GM23338 (cell line): ENCODE measurements around the gene KAZN. TPM values are rescaled to one million over a fixed set of nuclear protein-coding genes. Genes with fewer than 3 reads are reported as not detected.

Experiments used
- ATAC-seq: fragments of 200-7000 bp; cut with Tn5 transposase; 3 replicates; pipeline ENCODE4 v1.9.1; 2020
- DNase-seq: peaks from one replicate; pipeline ENCODE4 v3.0.0-alpha.2; 2015; ENCODE audit warnings: low spot score
- H2AFZ ChIP-seq: fragments of 200-600 bp; sonication (generic); 2 replicates; pipeline ENCODE4 v1.8.0; 2016; ENCODE audit warnings: antibody characterized with exemption, mild to moderate bottlenecking, moderate library complexity
- H3F3A ChIP-seq: fragments of 200-600 bp; sonication (generic); replicated peaks from 2 replicates; pipeline ENCODE4 v1.8.0; 2017; ENCODE audit warnings: antibody characterized with exemption, mixed run types, low read depth
- H3K27ac ChIP-seq: fragments of 200-600 bp; sonication (generic); 2 replicates; pipeline ENCODE4 v1.6.1; 2016; ENCODE audit warnings: low read depth
- H3K27me3 ChIP-seq: fragments of 200-600 bp; sonication (generic); 2 replicates; pipeline ENCODE4 v1.8.0; 2016; ENCODE audit warnings: mild to moderate bottlenecking, mixed run types, moderate library complexity; ENCODE audit not compliant: insufficient read depth
- H3K36me3 ChIP-seq: fragments of 200-600 bp; sonication (generic); 2 replicates; pipeline ENCODE4 v1.8.0; 2016; ENCODE audit warnings: mild to moderate bottlenecking; ENCODE audit not compliant: insufficient read depth
- H3K4me1 ChIP-seq: fragments of 200-600 bp; sonication (generic); 2 replicates; pipeline ENCODE4 v1.8.0; 2016; ENCODE audit warnings: mild to moderate bottlenecking, moderate library complexity; ENCODE audit not compliant: insufficient read depth
- H3K4me2 ChIP-seq: fragments of 200-600 bp; sonication (generic); 2 replicates; pipeline ENCODE4 v1.7.1; 2017; ENCODE audit warnings: mixed run types
- H3K4me3 ChIP-seq: fragments of 200-600 bp; sonication (generic); 2 replicates; pipeline ENCODE4 v1.6.1; 2016; ENCODE audit warnings: mixed run types
- H3K79me2 ChIP-seq: fragments of 200-600 bp; sonication (generic); replicated peaks from 2 replicates; pipeline ENCODE4 v1.8.0; 2017; ENCODE audit warnings: mild to moderate bottlenecking; ENCODE audit not compliant: insufficient read depth
- H3K9me2 ChIP-seq: fragments of 200-600 bp; sonication (generic); 2 replicates; pipeline ENCODE4 v1.8.0; 2017; ENCODE audit not compliant: insufficient read depth
- H4K20me1 ChIP-seq: fragments of 200-600 bp; sonication (generic); replicated peaks from 2 replicates; pipeline ENCODE4 v1.8.0; 2017; ENCODE audit warnings: mild to moderate bottlenecking; ENCODE audit not compliant: insufficient read depth
- H3K27ac Mint-ChIP-seq: 2 replicates; pipeline ENCODE4 v1.8.0; 2020; ENCODE audit warnings: inconsistent platforms, mild to moderate bottlenecking, moderate library complexity, mixed read lengths
- H3K27me3 Mint-ChIP-seq: 3 replicates; pipeline ENCODE4 v1.8.0; 2022; ENCODE audit warnings: low read depth, mild to moderate bottlenecking, moderate library complexity, mixed read lengths, inconsistent platforms; ENCODE audit not compliant: insufficient read depth, poor library complexity
- H3K36me3 Mint-ChIP-seq: 3 replicates; pipeline ENCODE4 v1.8.0; 2021; ENCODE audit warnings: low read depth, mild to moderate bottlenecking, inconsistent platforms, moderate library complexity, mixed read lengths
- H3K4me1 Mint-ChIP-seq: 3 replicates; pipeline ENCODE4 v1.8.0; 2020; ENCODE audit warnings: mild to moderate bottlenecking, inconsistent platforms, mixed read lengths
- H3K4me3 Mint-ChIP-seq: 3 replicates; pipeline ENCODE4 v1.8.0; 2021; ENCODE audit warnings: moderate library complexity, mild to moderate bottlenecking, inconsistent platforms, mixed read lengths
- H3K9me3 Mint-ChIP-seq: 3 replicates; pipeline ENCODE4 v1.8.0; 2020; ENCODE audit warnings: moderate library complexity, mild to moderate bottlenecking, inconsistent platforms, mixed read lengths
- EZH2 ChIP-seq: fragments of 200-600 bp; sonication (generic); IDR thresholded peaks from one replicate; pipeline ENCODE4 v1.8.0; 2017; ENCODE audit warnings: antibody characterized with exemption, mild to moderate bottlenecking, low read depth; ENCODE audit not compliant: unreplicated experiment
- EZH2phosphoT487 ChIP-seq: fragments of 200-600 bp; sonication (generic); IDR thresholded peaks from one replicate; pipeline ENCODE4 v1.8.1; 2018; ENCODE audit warnings: antibody characterized with exemption; ENCODE audit not compliant: unreplicated experiment
- JUNB ChIP-seq: IDR thresholded peaks from one replicate; pipeline ENCODE4 v1.6.1; 2016; ENCODE audit warnings: antibody characterized with exemption; ENCODE audit not compliant: unreplicated experiment
- POLR2AphosphoS5 ChIP-seq: IDR thresholded peaks from 2 replicates; pipeline ENCODE4 v1.6.1; 2016; ENCODE audit warnings: antibody characterized with exemption, low read depth
- REST ChIP-seq: IDR thresholded peaks from one replicate; pipeline ENCODE4 v1.6.1; 2018; ENCODE audit warnings: antibody characterized with exemption; ENCODE audit not compliant: unreplicated experiment
- ZNF114 ChIP-seq: fragments of 250-450 bp; sonication (Bioruptor Pico); IDR thresholded peaks from 2 replicates; pipeline ENCODE4 v1.5.0; 2020; ENCODE audit warnings: mild to moderate bottlenecking, moderate library complexity
- polyA plus RNA-seq: library from polyadenylated mRNA; unstranded; fragments of >200 nt; fragmentation: Nextera tagmentation; extraction: Ambion mirVana; gene quantifications from 2 replicates; pipeline ENCODE4 v1.2.1, GENCODE V29; 2016
- total RNA-seq: library from RNA; depleted of rRNA; stranded (reverse); fragments of >200 nt; shearing (Covaris generic); gene quantifications from 2 replicates; pipeline ENCODE4 v1.2.3, GENCODE V29; 2014
- TF ChIP-seq, protein P1 (sequence below), 2 experiments: fragments of 200-600 bp in 1 of 2; sonication (generic) in 1 of 2; conservative IDR thresholded peaks; 2 replicates each; pipeline versions ENCODE4 v1.5.1 to v1.6.1; 2016 to 2017; ENCODE audit warnings: antibody characterized with exemption in 2 of 2, low read depth in 2 of 2, mild to moderate bottlenecking in 2 of 2, moderate library complexity in 1 of 2

The KAZN gene
- total and polyA plus RNA-seq, 2 experiments from 2014 or later = 9.9 to 15.0 TPM

DNA sequence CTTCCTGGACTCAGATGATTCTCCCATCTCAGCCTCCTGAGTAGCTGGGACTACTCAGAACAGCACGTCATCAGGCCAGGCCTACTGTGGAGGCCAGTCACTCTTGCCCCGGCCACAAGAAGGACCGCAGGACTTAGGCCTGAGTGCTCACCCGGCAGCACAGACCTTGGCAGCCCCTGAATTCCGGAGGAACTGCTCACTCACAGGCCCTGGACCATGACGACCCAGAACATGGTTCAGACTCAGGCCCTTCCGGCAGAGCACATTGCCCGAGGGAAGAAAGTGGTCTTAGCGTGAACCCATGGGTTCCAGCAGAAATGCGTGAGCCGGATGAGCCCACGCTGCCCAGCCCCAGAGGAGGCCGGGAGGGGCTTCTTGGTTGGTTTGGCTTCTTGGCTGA lies 377.8 kb downstream of the KAZN start:
- no peaks in the 10 kb centered on the region for H3K4me1 ChIP-seq
- H3K4me1 Mint-ChIP-seq = peaks cover 6% of the 10 kb centered on the region
- H3K27ac Mint-ChIP-seq = no peak overlapping the region
- no peaks in the 10 kb centered on the region for H4K20me1 ChIP-seq
- H3F3A ChIP-seq = no peaks in the 10 kb centered on the region
- DNase-seq (no peak), ATAC-seq (no peak)
- peaks cover 10% of the 10 kb centered on the region; the same call in 2 of the 3 replicates for H3K9me3 Mint-ChIP-seq
- no peaks in the 10 kb centered on the region for H3K36me3 ChIP-seq
- H3K27ac ChIP-seq = no peak overlapping the region
- no peak overlapping the region for H3K4me3 Mint-ChIP-seq
- no peak overlapping the region for H3K4me3 ChIP-seq
- H3K27me3 ChIP-seq = no peaks in the 10 kb centered on the region
- no peak overlapping the region for H2AFZ ChIP-seq
- H3K4me2 ChIP-seq = no peak overlapping the region
- no peaks in the 10 kb centered on the region for H3K27me3 Mint-ChIP-seq
- TF ChIP-seq EZH2phosphoT487 (no peak), JUNB (no peak), EZH2 (no peak), REST (no peak), POLR2AphosphoS5 (no peak)
- TF ChIP-seq, protein P1, sequence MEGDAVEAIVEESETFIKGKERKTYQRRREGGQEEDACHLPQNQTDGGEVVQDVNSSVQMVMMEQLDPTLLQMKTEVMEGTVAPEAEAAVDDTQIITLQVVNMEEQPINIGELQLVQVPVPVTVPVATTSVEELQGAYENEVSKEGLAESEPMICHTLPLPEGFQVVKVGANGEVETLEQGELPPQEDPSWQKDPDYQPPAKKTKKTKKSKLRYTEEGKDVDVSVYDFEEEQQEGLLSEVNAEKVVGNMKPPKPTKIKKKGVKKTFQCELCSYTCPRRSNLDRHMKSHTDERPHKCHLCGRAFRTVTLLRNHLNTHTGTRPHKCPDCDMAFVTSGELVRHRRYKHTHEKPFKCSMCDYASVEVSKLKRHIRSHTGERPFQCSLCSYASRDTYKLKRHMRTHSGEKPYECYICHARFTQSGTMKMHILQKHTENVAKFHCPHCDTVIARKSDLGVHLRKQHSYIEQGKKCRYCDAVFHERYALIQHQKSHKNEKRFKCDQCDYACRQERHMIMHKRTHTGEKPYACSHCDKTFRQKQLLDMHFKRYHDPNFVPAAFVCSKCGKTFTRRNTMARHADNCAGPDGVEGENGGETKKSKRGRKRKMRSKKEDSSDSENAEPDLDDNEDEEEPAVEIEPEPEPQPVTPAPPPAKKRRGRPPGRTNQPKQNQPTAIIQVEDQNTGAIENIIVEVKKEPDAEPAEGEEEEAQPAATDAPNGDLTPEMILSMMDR (conservative IDR thresholded peaks at IDR 0.05; ENCODE audit: low read depth in 2 of 2) = no peak
- no peaks in the 10 kb centered on the region for H3K9me2 ChIP-seq
- H3K36me3 Mint-ChIP-seq = peaks cover 4% of the 10 kb centered on the region; the same call in 1 of the 3 replicates
- H3K79me2 ChIP-seq = no peaks in the 10 kb centered on the region

DNA sequence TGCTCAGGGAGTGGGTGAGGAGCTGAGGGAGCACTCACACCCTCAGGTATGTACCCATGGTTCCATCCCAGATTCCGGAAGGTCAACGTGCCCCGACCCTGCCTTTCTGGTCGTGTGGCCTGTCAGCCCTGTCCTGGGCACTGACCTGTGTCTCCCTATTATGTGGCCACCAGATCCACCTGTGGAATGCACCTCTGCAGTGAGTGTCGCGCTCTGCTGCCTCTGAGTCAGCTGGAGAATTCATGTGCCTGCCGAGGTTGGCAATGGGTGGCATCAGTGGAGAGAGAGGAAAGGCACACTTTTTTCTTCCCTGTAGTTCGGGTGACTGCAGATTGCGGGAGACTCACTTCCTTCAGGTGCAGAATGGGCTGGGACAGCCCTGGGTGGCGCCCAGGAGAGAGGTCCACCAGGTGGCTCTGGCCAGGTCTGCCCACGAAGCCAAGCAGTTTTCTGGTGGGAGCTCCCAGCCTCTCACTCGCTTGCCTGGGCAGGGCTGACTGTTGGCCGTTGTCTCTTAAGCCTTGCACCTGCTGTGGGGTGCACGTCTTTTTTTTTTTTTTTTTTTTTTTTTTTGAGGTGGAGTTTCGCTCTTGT lies 378.9 kb downstream of the KAZN start:
- ATAC-seq = no peak
- no peak overlapping the region for H3K27ac Mint-ChIP-seq
- no peaks in the 10 kb centered on the region for H3K27me3 Mint-ChIP-seq

More for the DNA sequence above, 378.9 kb downstream of the KAZN start:
- Histone ChIP-seq H3F3A (no peaks in the 10 kb centered on the region), H3K36me3 (no peaks in the 10 kb centered on the region), H3K9me2 (no peaks in the 10 kb centered on the region), H3K79me2 (no peaks in the 10 kb centered on the region), H3K4me2 (no peak overlapping the region), H3K4me1 (no peaks in the 10 kb centered on the region), H3K27ac (no peak overlapping the region), H3K4me3 (no peak overlapping the region), H4K20me1 (no peaks in the 10 kb centered on the region), H2AFZ (no peak overlapping the region), H3K27me3 (no peaks in the 10 kb centered on the region)
- Mint-ChIP-seq H3K4me1 (peaks cover 4% of the 10 kb centered on the region; the same call in 2 of the 3 replicates), H3K4me3 (no peak overlapping the region), H3K36me3 (peaks cover 4% of the 10 kb centered on the region; the same call in 1 of the 3 replicates), H3K9me3 (peaks cover 10% of the 10 kb centered on the region; the same call in 2 of the 3 replicates)
- no peak for TF ChIP-seq ZNF114
- DNase-seq = no peak
